Measurements from ENCODE around the gene SIGMAR1.
A peak's percentile ranks its signal among the peaks of the same experiment; 100 is the strongest.

The SIGMAR1 gene

DNA sequence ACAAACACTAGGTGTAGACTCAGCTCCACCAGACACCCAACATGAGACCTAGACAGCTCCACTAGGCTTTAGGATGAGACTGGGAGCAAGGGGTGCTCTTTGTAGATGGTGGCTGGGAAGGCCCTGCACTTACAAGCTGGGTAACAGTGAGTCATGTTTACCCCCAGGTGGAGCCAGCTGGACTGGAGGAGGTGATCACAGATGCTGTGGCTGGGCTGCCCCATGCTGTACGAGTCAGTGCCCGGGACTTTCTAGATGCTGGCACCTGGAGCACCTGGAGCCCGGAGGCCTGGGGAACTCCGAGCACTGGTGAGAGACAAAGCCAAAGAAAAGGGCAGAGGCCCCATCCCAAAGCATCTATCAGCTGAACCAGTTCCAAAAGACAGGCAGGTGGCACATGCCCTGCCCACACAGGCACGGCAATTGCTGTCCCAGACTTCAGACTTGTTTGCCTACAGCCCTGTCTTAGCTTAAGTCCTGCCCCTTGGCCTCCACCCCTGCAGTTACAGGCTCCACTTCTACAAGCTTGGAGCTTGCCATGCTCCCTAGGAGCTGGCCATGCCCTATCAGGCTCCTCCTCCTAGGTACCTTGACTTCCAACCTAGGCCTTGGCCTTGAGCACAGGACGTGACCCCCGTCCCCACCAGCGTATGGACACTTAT, 22.1 kb upstream of the SIGMAR1 start:
- H3K9me3 ChIP-seq (ENCODE audit: severe bottlenecking), result no peaks in the 10 kb centered on the region
- no peak overlapping the region for H3K4me3 ChIP-seq (ENCODE audit: low read depth, low read length)
- no peaks in the 10 kb centered on the region; the same call in none of the 2 replicates for H3K36me3 ChIP-seq
- DNase-seq, result no peak
- TF ChIP-seq, protein P1, sequence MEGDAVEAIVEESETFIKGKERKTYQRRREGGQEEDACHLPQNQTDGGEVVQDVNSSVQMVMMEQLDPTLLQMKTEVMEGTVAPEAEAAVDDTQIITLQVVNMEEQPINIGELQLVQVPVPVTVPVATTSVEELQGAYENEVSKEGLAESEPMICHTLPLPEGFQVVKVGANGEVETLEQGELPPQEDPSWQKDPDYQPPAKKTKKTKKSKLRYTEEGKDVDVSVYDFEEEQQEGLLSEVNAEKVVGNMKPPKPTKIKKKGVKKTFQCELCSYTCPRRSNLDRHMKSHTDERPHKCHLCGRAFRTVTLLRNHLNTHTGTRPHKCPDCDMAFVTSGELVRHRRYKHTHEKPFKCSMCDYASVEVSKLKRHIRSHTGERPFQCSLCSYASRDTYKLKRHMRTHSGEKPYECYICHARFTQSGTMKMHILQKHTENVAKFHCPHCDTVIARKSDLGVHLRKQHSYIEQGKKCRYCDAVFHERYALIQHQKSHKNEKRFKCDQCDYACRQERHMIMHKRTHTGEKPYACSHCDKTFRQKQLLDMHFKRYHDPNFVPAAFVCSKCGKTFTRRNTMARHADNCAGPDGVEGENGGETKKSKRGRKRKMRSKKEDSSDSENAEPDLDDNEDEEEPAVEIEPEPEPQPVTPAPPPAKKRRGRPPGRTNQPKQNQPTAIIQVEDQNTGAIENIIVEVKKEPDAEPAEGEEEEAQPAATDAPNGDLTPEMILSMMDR (IDR thresholded peaks at IDR 0.05; ENCODE audit: low read depth, low read length), result no peak
- no peak overlapping the region for H3K27ac ChIP-seq
- no peaks in the 10 kb centered on the region for H3K27me3 ChIP-seq (ENCODE audit: insufficient read depth, low read depth, severe bottlenecking)

DNA sequence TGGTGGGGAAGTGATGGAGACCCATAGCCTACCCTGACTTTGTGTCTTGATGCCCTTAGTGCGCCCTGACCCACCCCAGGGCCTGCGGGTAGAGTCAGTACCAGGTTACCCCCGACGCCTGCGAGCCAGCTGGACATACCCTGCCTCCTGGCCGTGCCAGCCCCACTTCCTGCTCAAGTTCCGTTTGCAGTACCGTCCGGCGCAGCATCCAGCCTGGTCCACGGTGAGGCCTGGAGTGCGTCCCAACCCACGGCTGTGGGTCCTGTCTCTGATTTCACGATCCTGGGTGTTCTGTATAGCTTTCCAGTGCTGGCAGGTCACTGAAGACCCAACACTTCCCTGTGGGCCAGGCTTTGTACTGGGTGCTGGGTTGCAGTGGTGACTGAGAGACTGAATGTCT, 20.9 kb upstream of the SIGMAR1 start:
- no peaks in the 10 kb centered on the region; the same call in none of the 2 replicates for H3K36me3 ChIP-seq
- no peak overlapping the region for H3K4me3 ChIP-seq (ENCODE audit: low read depth, low read length)
- TF ChIP-seq, protein P1 (IDR thresholded peaks at IDR 0.05; ENCODE audit: low read depth, low read length), result no peak
- H3K9me3 ChIP-seq (ENCODE audit: severe bottlenecking), result no peaks in the 10 kb centered on the region
- no peak for DNase-seq
- H3K27me3 ChIP-seq (ENCODE audit: insufficient read depth, low read depth, severe bottlenecking), result no peaks in the 10 kb centered on the region
- no peak overlapping the region for H3K27ac ChIP-seq

DNA sequence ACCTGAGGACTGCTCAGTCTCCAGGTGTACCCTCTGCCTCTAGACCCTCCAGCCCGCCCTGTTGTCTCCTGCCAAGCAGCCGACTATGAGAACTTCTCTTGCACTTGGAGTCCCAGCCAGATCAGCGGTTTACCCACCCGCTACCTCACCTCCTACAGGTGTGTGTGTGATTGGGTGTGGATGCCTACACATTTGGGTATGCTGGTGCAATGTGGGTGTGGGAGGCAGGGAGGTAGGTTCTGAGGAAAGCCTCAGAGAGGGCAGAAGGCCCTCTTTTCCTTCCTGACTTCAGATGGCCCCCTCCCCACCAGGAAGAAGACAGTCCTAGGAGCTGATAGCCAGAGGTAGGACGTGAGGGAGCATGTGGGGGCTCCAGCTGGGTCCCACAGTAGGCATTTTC, 19.4 kb upstream of the SIGMAR1 start:
- Histone ChIP-seq H3K36me3 (no peaks in the 10 kb centered on the region; the same call in none of the 2 replicates), H3K9me3 (ENCODE audit: severe bottlenecking) (no peaks in the 10 kb centered on the region), H3K4me3 (ENCODE audit: low read depth, low read length) (no peak overlapping the region), H3K27ac (no peak overlapping the region), H3K27me3 (ENCODE audit: insufficient read depth, low read depth, severe bottlenecking) (no peaks in the 10 kb centered on the region)
- no peak for DNase-seq
- TF ChIP-seq, protein P1 (IDR thresholded peaks at IDR 0.05; ENCODE audit: low read depth, low read length), result no peak

DNA sequence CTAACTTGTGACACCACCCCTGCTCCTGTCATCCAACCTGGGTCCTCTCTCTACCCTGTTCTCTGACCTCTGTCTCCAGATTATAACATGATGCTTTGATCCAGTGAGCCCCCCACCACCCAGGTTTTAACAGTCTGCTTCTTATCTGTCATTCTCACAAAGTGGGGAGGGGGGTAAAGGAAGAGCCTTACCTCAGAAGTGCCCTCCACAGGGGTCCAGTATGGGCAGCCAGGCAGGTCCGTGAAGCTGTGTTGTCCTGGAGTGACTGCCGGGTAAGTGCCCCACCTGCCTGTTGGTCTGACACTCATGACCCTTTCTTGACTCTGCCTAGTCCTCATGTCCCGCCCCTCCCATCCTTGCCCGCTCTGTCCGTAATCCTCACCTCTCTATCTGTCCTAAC, 17.8 kb upstream of the SIGMAR1 start:
- TF ChIP-seq, protein P1 (IDR thresholded peaks at IDR 0.05; ENCODE audit: low read depth, low read length), result no peak
- H3K4me3 ChIP-seq (ENCODE audit: low read depth, low read length), result no peak overlapping the region
- H3K27me3 ChIP-seq (ENCODE audit: insufficient read depth, low read depth, severe bottlenecking), result no peaks in the 10 kb centered on the region
- H3K27ac ChIP-seq, result no peak overlapping the region
- H3K36me3 ChIP-seq, result no peaks in the 10 kb centered on the region; the same call in 1 of the 2 replicates
- no peaks in the 10 kb centered on the region for H3K9me3 ChIP-seq (ENCODE audit: severe bottlenecking)
- DNase-seq, result no peak

DNA sequence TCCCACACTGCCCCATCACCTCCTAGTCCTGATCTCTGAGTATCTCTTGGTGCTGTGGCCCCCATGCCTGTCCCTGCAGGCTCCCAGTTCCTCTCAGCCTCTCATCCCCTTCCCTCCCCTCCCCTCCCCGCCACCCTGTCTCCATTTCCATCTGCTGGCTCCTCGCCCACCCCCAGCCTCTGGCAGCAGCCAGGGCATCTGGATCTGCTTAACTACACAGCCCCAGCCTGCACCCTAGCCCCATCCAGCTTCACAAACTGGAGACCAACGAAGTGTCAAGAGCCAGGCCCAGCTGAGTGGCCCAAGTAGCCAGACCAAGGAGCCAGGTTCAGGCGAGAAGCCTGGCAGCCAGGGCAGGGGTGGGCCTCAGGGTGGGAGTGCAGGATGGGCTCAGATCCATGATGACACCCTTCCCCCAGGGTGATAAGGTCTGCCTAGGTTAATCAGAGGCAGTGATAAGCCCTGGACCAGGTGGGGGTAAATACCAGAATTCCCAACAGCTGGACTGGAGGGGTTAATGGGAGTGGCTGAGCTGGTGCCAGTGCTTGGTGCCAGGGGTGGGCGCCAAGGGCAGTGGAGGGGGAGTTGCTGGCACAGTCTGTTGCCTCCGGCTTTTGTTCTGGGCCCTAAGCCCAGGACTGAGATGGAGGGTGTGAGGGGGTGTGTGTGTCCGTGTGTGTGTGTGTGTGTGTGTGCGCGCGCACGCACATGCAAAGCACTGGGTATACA, 16.9 kb upstream of the SIGMAR1 start:
- Histone ChIP-seq H3K27ac (peak overlapping the region; percentile 81), H3K9me3 (ENCODE audit: severe bottlenecking) (no peaks in the 10 kb centered on the region), H3K36me3 (peaks cover 2% of the 10 kb centered on the region; the same call in 1 of the 2 replicates), H3K4me3 (ENCODE audit: low read depth, low read length) (no peak overlapping the region), H3K27me3 (ENCODE audit: insufficient read depth, low read depth, severe bottlenecking) (no peaks in the 10 kb centered on the region)
- TF ChIP-seq, protein P1 (IDR thresholded peaks at IDR 0.05; ENCODE audit: low read depth, low read length), result no peak
- DNase-seq, result peak; percentile 75

Data from WERI-Rb-1 (cell line).